GM12874 (cell line): ENCODE measurements around the gene APOC3.

Experiments used
- CTCF ChIP-seq: IDR thresholded peaks from 2 replicates; pipeline ENCODE4 v1.5.1; 2011; ENCODE audit warnings: low read depth, mild to moderate bottlenecking, control low read depth, low read length, moderate library complexity; ENCODE audit not compliant: insufficient read depth

Gene APOC3

GRCh38 chr11:116849060-116849459, 19.4 kb downstream of the APOC3 start:
- TF ChIP-seq CTCF = no peak

GRCh38 chr11:116849486-116849885, 19.8 kb downstream of the APOC3 start:
- no peak for TF ChIP-seq CTCF

GRCh38 chr11:116851626-116852025, 21.9 kb downstream of the APOC3 start:
- TF ChIP-seq CTCF = no peak

- TF ChIP-seq CTCF = no peak
Measured at GRCh38 chr11:116852261-116853031, 22.7 kb downstream of the APOC3 start.

GRCh38 chr11:116853461-116854073, 23.9 kb downstream of the APOC3 start:
- TF ChIP-seq CTCF = no peak

- no peak for TF ChIP-seq CTCF
Measured at GRCh38 chr11:116855413-116855812, 25.7 kb downstream of the APOC3 start.

- TF ChIP-seq CTCF = no peak
Measured at GRCh38 chr11:116856423-116856822, 26.7 kb downstream of the APOC3 start.
